ENCODE results near the gene PHF12.
A peak's percentile ranks its signal among the peaks of the same experiment; 100 is the strongest.
"Not testable (repeated sequence)": the region's sequence is repeated elsewhere in the genome, so short reads cannot be mapped to it uniquely, and the experiment has no call there.

PHF12 gene

DNA sequence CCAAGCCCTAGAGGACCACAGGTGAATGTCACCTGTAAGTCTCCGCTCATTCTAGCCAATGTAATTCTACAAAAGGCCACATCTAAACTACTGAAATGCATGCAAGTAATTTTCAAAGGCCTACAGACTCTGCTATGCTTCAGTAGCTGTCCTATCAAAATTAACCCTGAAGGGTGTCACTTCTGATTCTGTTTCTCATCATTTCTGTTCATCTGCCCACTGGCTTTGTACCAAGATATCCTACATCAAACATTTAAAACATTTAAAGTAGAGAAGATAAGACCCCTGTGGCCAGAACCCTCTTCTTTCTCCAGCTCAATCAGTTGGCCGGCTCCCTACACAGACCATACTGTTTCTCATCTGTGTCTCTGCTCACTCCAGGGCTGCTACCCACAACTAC is 21.5 kb downstream of the PHF12 start:
- no peak for DNase-seq

DNA sequence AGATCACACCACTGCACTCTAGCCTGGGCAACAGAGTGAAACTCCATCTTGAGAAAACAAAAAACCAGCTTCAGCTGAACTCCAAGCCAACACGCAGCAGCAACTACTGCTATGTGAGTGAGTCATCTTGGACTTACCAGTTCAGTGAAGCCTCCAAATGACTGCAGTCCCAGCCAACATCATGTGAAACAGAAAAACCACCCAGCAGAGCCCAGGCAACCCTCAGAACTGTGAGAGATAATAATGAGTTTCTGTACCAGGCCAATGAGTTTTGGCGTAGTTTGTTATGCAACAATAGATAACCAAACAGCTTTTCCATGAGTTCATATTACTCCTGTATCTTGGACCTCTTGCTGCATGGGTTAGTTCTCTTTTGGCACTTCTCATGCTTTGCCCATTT is 23.3 kb downstream of the PHF12 start:
- no peak for DNase-seq

DNA sequence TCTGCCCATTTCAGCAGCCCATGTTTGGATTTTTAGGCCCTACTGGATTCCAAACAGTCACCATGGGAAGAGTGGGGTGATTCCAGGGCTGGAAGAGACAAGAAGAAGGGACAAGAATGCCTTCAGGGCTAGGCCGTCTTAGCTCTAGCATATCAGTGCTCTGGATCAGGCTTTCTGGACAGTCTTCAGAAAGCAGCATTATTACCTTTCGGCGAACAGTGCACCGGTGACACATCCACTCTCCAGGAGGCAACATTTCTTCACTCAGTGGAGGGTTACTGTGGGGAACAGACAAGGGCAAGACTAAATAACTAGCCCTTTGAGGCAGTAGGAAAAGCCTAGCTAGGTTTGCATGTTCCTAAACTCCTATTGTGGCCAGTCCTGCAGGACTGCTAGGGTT is 24.5 kb downstream of the PHF12 start:
- DNase-seq: no peak

DNA sequence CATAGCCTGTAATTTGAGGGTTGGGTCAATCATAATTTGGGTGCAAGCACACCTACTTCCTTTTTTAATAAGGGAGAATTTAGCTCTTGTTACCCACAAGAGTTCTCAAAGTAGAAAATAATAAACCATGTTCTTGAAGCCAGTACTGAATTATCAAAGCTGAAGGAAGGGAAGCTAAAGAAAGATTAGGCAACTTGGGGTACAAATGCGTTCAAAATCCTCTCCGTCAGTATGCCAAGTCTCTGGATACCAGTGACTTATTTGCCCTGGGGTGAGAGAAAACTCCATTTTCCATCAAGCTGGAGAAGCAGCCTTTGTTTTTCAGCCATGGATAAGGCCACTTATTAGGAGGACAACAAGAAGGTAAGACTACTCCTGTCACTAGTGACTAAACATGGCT is 25.0 kb downstream of the PHF12 start:
- no peak for DNase-seq

DNA sequence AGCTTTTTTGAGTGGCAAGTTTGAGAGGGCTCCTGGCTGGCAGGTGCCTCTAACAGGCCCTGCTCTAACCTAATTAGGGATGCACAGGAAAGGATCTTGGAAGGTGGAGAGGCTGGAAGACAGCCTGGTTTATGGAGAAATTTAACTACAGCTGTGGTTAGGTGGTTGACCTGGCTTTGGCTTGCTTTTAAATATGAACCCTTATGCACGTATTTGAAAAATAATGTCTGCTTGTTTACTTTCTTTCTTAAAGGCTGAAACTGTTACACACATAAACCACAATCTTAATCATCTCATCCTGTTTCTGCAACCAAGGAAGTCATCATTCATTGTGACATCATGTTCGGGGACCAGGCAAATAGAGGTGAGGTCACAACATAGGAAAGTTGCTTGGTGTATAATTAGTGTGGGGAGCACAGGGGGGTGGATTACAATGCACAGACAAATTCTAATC is 25.4 kb downstream of the PHF12 start:
- DNase-seq: no peak

DNA sequence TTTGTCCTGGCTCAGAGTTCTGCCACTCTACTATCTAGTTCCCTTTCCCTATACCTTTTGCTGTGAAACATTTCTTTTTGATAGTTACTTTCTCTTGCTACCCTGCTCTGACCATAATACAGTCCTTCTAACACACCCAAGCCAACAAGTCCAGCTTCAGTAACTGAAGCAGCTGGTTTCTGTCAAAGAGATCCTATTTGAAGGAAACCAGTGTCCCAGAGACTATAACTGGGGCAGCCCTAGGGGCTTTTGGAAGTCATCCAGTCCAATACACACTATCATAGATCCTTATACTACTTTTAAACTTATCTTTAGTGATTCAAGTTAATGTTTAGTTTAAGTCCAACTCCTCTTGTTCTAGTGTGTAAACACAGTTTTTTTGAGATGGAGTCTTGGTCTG is 31.1 kb downstream of the PHF12 start:
- DNase-seq: no peak

DNA sequence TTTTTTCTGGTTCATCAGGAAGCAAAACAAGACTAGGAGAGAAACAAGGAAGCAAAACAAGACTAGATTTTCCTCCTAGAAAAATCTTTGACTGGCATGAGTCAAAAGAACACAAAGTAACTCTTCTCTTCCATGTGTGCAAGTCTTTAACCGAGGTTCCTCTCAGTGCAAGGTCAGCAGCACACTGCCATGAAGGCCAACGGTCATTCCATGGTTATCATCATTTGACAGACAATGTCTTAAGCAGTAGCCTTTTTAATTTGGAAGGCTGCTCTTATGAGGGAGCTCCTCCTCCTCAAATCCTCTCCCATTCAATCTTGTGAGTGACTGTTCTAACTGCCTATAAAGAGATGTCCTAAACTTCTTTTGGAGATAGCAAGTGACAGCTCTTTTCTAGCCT is 33.0 kb downstream of the PHF12 start:
- DNase-seq: no peak

DNA sequence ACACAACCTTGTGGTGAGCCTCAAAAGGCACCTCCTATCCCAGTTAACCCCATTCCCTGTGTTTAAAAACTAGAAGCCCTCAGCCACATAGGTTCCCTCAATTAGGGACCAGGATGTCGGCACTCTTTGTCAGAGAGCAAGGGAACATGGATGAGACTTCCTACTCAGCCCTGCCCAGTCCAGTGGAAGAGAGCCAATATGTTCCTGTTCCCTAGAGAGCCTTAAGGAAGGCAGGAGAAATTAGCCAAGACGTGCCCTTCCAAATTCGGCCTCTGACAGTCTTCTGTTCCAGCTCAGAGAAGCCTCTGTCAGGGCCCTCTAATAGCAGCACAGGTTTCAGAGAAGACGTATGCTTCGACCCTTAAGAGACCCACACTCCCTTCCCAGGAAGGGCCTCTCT is 33.9 kb downstream of the PHF12 start:
- DNase-seq: no peak

DNA sequence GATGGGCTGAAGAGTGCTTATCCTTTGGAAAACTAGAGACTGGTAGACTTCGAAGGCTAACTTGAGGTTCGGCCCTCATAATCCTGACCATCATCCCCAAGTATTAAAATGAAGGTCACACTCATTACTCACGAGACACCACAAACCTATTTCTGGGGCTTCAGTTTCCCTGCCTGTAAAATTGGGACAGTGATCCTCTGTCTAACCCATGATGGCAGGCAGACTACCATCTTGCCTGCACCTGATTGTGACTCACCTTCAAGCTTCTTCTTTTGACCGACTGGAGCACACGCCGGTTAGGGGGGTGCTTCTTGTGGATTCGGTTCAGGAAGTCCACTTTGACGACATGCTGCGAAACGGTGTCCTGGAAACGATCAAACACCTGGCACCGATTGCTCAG is 34.3 kb downstream of the PHF12 start:
- DNase-seq: no peak

DNA sequence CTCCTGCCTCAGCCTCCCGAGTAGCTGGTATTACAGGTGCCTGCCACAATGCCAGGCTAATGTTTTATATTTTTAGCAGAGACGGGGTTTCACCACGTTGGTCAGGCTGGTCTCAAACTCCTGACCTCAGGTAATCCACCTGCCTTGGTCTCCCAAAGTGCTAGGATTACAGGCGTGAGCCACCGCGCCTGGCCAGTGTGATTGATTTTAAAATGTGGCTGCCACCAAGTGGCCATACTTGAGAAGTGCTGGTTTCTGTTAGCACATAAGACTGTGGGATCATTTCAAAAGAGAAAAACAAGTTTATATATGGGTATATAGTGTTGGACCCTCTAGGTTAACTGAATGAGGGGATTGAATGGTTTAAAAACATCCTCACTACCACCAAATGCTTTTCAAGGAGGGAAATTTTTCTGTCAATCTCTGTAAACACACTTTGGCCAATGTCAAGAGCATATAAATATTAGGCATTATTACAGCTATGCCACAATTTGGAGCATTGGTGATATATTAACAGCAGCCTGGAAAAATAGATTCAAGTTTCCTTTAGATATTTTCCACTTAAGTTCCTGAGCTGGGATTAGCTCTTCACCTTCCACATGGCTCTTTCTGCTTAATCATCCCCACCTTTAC is 34.9 kb downstream of the PHF12 start:
- peak in 2 of 14 donors; percentile 2 to 3 for DNase-seq

DNA sequence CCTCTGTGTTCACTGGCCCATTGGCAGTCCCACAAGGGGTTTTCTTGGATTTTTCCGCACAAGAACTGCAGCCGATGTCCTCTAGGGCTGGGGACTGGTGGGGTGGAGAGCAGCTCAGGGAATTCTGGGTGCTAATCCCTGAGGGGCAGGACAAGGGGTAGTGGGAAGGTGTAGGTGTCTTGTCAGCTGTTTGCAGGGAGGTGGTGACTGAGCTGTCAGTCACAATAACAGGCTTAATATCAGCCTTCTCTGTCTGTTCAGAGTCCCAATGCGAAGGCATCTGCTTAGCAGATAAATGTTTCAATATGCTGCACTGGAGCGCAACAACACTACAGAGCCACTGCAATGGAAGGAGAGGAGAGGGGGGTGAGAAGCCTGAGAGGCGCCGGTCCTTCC is 38.4 kb downstream of the PHF12 start:
- no peak for DNase-seq

DNA sequence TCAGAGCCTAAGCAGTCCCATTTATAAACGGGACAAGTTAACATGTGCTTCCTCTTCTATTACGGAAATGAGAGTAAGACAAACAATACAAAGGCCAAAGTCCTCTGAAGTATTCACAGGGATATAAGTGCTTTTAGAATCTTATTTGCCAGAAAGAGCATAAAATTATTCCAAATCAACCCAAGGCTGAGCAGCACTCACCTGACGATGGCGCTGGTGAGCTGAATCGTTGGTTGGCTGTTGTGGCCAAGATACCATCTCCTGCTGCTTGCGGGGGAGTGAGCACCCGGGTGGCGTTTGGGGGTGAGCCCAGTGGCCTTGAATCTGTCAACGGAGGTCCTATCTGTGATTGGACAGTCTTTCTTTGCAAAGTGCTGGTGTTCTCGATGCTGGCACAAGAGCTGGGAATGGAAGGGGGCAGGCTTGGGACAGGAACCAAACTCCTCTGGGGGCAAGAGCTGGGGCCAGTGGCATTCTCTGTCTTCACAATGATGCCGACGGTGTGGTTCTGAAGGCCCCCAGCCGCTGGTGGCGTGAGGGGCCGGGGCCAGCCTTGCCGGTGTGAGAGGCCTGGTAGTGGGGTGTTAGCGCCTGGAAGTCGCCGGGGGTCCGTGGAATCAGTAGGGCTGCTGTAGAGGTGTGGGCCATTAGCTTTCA is 38.9 kb downstream of the PHF12 start:
- peak in 1 of 14 donors; percentile 41 for DNase-seq

DNA sequence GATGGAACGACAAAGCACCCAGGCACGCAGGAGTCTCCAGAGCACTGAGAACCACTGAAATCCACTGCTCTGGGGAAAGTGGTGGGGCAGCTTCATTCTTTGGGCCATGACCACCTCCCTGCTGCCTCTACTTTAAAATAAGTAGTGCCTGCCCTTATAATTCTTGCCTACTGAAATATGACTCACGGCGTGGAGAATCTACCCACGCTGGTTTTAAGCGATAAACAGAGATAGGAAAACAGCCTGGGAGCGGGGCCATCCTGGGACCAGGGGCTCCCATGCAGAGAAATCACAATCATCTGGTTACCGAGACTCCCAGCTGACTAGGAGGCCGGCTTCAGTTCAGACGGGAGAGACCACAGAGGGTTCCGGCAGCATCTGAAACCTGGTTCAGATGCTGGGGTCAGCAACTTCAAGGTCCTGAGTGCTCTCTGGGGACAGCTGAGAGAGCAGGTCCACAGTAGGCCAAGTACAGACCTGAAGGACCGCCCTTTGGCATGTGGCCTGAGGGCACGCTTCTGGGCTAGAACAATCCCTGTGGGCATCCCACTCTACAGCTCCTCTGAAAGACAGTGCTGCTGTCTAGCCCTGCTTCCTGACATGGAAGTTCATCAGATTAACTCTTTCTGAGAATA is 39.8 kb downstream of the PHF12 start:
- DNase-seq: no peak

DNA sequence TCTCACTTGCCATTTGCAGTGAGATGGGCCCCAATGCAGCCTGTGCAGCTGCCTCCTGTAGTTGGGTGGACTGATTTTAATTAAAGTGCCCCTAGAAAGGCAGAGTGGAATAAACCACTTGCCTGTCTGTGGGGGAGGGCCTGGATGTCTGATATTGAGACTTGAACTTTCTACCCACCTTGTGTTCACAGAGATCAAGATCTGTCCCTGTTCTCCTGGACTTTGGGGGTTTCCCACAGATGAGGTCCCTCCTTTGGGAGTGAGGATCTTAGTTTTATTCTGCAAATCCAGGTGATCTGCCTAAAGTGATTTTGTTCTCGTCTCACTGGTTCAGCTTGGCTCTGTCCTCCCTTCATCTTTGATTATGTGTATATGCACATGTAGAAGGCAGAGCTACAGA is 40.8 kb downstream of the PHF12 start:
- DNase-seq: no peak

DNA sequence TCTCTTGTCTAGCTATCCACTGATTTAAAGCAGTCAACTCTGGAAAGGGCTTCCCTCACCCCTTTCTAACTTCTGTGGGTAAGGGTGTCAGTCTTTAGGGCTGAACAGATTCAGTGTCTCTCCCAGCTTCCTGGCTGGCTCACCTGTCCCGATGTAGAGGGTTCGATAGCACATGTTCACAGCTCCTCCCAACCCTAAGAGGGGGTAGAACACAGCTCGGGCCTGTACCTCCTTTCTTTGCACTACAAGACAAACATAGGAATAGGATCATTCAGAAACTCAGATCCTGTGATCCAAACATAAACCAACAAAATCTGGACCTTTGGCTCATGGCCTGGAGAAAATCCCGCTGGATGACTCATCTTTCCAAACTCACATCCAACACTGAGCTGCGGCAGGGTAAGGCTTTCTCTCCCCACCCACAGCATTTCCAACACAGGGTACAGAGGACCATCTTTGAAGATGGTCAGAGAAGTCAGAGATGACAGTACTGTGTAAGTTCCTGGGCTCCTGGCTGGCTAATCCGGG is 42.6 kb downstream of the PHF12 start:
- peak in 1 of 14 donors; percentile 18 for DNase-seq

DNA sequence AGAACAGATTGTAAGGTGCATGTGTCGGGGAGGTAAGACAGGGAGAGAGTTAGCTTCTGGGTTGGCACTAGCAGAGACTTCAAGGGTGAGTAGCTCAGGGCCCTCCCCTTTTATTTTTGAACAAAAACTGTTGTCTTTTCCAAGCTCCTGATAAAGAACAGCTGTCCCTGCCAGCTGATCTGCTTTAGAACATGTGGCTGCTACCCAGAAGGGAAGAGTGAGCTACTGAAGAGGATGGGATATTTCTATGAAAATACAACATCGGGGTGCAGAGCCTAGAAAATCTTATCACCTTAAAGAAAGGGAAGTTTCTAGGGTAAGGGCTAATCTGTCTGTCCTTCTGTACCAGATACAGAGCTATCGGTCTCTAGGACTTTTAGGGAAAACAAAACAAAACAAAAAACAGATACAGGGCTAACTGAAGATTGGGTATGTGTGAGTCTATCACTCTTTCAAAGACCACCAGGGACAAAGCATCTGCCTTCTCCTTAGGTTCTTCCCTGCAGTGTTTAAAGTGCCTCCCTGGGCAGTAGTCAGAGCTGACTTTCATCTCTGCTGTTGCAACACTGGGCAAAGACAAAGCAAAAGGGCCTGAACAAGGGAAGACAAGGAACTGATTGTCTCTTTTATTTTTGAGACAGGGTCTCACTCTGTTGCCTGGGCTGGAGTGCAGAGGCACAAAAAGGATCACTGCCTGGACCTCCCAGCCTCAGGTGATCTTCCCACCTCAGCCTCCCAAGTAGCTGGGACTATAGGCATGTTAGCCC is 43.4 kb downstream of the PHF12 start:
- DNase-seq: no peak

DNA sequence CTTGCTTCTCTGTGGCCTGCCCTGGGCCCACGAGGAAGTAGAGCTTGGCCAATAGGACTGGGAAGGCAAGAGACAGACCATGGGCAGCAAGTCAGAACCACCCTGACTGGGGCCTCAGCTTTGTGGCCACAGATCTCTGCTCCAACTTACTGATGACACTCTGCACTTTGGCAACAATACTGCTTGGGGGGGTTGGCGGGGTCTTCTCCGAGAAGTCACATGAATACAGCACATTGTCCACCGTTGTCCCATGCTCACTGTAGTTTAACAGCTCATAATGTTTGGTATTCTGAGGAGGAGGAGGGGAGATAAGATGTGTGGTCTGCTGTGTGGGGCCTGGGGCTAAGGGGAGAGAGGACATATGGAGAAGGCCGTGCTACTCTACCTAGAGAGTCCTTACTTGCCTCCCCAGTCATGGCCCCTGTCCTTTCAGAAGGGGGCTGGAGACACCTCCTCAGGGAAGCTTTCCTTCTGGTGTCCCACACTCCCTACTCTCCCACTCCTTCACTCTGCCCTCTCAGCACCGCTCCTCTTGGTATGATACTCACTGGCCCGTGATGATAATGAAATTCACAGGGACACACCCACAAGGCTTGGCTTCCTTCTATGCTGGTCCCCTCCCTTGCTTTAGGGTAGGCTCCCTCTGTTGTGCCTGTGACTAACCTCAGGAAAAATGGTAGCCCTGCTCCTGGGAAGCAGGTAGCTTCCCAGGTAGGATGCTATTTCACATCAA is 44.4 kb downstream of the PHF12 start:
- DNase-seq: peak in 2 of 14 donors; percentile 10 to 50

DNA sequence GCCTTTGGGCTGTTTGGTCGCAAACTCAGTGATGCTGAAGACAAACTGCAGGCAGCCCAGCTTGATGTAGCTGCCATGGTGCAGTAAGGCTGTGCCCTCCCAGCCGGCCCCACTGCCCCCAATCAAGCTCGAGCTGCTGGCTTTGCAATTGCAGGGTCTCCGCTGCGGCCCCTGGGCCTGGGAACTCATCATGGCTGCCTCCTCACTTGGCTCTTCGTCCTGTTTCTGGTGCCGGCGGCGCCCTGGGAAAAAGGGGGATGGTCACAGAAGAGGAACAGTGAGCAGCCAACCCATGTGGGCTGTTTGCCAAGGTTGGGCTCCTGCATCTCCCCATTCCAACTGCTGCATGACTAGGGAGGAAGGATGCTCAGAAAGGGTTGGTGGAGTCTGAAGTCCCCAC is 45.0 kb downstream of the PHF12 start:
- DNase-seq: peak in 2 of 14 donors; percentile 2 to 29

DNA sequence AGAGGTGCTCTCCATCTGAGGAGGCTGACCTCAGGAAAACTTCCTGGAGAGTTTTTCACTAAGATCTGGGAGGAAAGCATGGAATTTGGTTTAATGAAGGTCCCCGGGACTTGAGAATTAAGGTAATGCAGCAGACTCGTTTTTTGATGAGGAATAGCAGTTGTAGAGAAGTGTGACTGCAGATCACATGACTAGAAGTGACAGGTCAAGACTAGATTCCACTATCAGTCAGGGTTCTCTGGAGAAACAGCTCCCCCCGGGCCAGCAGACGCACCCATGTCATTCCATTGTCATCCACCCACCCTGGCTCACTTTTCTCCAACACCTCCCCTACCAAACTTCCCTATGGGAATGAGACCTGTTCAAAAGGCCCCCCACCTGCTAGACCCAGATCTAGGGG is 46.5 kb downstream of the PHF12 start:
- DNase-seq: no peak

DNA sequence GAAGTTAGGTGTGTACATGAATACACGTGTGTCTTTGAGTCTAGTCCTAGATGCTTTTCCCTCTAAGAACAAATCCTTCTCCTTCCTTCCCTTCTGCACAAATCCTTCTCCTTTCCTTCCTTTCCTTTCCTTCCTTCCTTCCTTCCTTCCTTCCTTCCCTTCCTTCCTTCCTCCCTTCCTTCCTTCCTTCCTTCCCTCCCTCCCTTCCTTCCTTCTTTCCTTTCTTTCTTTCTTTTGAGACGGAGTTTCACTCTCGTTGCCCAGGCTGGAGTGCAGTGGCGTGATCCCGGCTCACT is 47.8 kb downstream of the PHF12 start:
- not testable (repeated sequence) for DNase-seq

DNA sequence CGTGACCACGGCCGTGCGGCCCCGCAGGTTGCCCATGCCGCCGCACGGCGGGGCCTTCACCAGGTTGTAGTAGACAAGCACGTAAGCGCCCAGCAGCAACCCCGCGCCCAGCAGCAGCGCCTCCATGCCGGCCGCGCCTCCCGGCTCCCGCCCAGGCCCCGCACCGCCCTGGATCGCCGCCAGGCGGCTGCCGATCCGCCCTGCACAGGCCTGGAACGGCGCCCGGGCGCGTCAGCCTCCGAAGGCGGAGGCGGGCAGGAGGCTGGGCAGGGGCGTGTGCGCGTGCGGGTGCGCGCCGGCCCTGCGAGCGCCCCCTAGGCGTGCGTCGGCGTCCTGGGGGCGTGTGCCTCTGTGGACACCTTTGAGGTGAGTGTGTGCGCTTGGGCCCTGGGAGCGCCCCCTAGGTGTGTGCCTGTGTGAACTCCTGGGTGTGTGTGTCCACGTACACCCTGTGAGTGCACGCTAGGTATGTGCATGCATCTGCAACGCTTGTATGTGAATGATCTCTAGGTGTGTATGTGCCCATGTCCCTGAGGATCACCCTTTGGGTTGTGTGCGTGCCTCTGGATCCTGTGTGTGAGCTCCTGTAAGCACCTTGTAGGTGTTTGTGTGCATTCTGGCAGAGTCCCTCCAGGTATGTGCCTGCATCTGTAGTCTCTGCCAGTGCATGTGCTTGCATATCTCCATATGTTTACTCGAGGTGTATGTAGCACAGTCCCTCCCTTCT is 48.3 kb downstream of the PHF12 start, which contains the start of gene DHRS13:
Gene DHRS13, minus strand, starts transcription at position 261 of the 727 bp plus-strand sequence. Its CDS starts 135 bp downstream, at position 126.
- peak in 12 of 14 donors; percentile 59 to 87 (median 73) for DNase-seq

All from C1 segment of cervical spinal cord (tissue), 14 donors.